Esophagus squamous epithelium (tissue), 4 donors: ENCODE data around the gene MID2.
"Not testable (repeated sequence)": the region's sequence is repeated elsewhere in the genome, so short reads cannot be mapped to it uniquely, and the experiment has no call there.

Experiments used
- CTCF ChIP-seq, 6 experiments: fragments of 450-650 bp in 4 of 6; fragments of 200-600 bp in 2 of 6; sonication (generic) in 2 of 6; IDR thresholded peaks; one replicate each; pipeline ENCODE4 v1.5.1; 2016 to 2019; ENCODE audit warnings: antibody characterized with exemption in 6 of 6, mild to moderate bottlenecking in 4 of 6, moderate library complexity in 4 of 6
- POLR2A ChIP-seq, 4 donors: fragments of 450-650 bp; IDR thresholded peaks; one replicate each; pipeline ENCODE4 v1.6.1; 2017; ENCODE audit warnings: antibody characterized with exemption in 4 of 4, mild to moderate bottlenecking in 4 of 4, moderate library complexity in 3 of 4

GRCh38 chrX:107810053-107810452 lies 15.6 kb upstream of the MID2 start:
- not testable (repeated sequence) for TF ChIP-seq CTCF, POLR2A (IDR thresholded peaks at IDR 0.05)
